ENCODE results near the gene ATP10B.
"Not testable (repeated sequence)": the region's sequence is repeated elsewhere in the genome, so short reads cannot be mapped to it uniquely, and the experiment has no call there.

ATP10B gene

DNA sequence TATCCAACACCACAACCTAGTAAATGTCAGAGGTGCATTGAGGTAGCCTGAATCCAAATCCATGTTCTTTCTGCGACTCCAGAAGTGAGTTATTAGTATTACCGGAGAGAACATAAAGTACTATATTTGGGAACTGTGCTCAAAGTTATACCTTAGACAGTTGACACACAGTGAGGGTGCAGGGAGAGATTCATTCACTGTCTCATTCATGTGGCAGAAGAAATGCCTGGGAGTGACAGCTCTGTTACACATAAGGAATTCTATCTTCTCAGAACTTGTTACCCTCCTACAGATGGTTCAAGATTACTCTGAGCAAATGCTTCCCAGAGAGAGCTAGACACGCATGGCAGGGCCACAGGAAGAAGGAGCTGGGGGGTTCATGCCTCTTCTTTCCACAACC is 103.0 kb downstream of the ATP10B start:
- no peak for DNase-seq

DNA sequence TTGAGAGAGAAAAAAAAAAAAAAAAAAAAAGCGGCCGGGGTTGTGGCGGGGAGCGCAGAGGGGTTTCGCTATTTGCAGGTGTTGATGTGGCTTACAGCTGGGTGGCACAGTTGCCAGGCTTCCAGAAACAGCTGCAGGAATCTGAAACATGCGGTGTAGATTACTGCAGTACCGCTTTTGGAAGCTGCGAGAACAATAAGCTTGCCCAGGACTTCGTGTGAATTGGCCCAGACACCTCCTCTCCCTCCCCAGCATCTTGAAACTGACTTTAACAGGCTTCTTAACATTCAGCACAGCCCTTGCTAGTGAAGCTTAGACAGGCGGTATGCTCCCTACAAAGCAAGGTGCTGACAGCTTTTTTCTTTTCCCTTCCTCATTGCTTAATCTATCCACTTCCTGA is 104.0 kb downstream of the ATP10B start:
- DNase-seq = no peak

DNA sequence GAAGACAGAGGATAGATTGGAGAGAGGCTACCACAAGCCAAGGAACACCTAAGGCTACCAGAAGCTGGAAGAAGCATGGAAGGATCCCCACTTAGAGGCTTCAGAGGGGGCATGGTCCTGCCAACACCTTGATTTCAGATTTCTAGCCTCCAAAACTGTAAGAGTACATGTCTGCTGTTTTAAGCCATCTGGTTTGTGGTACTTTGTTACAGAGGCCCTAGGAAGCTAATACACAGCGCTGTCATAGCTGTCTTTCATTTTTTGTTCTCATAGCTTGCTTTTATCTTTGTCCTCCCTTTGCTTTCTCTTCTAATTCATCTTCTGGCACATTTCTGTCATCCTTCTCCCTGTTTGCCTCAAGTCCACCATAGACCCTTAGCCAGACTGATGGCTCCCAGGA is 104.5 kb downstream of the ATP10B start:
- DNase-seq = no peak

DNA sequence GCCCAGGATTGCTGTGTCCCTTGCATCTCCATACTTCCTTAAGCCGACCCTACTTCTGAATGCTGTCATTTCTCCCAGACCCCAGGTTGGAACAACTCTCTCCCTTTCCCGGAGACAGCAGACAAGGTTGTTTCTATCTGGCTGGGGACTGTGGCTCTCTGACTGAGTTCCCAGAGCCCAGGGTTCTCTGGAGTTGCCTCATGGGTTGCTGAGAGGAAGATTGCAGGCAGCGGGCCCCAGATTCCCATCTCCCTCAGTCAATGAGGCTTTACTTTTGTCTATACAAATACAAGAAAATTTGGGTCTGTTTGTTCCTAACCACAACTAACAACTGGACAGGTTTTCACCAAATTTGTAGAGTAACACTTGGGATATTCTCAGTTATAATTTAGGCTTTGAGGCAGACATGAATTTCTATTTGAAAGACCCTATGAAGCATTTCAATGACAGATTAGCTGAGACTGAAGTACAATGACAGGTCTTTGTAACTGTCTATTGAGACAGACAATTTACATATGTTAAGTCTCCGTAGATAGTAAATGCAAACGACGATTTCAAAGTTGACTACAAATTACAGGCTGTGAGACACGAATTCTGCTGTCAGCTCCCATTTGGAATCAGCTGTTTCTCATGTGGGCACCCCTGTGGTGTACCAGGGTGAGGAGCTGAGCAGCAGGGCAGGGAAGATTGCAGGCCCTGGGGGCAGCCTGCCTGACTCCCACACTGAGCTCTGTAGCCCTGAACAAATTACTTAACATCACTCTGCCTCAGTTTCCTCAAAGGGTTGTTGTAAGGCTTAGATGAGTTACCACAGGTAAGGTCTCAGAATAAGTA is 107.5 kb downstream of the ATP10B start:
- no peak for DNase-seq

DNA sequence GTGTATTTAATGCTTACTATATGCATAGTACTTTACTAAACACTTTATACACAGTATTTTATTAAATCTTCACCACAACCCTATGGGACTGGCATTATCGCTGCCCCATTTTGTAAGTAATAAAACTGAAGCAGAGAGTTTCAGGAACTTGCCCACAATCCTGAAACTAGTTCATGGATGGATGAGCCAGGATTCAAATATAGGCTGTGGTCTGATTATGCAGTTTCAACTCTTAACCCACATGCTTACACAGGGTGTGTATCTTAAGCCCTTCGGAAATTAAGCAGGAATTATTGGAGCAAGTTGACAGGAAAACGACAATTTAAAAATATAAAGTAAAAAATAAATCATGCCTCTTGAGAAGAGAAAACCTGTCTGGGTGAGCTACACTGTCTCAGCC is 109.0 kb downstream of the ATP10B start:
- DNase-seq = no peak

DNA sequence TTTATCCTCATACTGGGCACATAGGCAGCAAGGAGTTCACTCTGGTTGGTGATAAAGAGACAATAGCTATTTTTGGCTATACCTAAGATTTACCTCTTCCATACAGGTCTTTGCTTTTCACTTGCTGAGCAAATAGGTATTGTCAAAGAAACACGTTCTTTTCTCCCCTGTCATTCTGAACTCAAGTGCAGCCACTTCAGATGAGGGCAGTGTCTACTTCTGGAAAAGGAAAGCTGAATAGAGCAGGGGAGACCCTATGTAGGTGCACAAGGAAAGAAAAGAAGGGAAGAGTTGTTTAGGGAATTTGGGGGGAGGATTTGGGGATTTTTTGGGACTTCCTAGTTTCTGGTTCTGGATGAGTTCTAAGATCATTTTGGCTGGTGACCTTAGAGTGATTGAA is 109.6 kb downstream of the ATP10B start:
- DNase-seq = no peak

DNA sequence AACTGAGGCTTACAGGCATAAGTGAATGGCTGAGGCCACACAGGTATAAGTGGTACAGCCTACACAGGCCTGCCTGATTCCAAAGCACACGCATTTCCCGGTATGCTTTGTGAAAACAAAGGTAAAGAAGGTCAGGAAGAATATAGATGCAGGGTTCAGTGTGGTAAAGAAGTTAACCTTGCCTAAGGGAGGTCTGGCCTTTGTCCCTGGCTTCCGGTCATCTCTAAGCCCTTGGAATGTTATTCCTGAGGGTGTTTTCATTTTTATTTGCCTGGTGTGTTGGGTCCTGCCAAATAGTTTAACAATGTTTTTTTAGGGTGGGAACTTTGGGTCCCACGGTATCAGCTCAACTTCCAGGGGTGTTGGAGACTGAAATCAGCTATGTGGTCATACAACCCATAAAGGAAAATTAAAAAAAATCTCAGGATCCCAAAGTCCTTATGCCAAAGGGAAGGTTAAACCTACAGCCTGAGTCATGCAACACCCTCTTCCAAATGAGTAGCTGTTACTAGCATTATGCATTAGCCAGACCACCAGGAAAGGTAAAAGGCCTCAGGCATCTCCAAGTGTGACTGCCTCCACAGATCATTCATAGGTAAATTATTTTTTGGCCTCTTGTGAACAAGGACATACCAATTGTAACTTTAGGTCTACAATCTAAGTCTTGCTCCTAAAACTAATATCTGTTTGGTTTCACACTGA is 124.6 kb downstream of the ATP10B start:
- no peak for DNase-seq

DNA sequence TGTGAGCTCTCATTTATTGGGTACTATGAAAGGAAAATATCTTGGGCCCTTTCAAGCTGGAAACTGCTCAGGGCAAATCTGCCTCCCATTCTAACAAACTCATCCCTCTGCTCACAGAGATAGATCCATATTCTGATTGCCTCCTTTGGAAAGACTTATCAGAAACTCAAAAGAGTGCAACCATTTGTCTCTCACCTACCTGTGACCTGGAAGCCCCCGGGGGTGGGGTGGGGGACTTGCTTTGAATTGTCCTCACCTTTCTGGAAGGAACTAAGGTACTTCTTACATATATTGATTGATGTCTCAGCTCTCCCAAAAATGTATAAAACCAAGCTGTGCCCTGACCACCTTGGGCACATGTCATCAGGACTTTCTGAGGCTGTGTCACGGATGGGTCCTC is 125.3 kb downstream of the ATP10B start:
- DNase-seq = no peak

DNA sequence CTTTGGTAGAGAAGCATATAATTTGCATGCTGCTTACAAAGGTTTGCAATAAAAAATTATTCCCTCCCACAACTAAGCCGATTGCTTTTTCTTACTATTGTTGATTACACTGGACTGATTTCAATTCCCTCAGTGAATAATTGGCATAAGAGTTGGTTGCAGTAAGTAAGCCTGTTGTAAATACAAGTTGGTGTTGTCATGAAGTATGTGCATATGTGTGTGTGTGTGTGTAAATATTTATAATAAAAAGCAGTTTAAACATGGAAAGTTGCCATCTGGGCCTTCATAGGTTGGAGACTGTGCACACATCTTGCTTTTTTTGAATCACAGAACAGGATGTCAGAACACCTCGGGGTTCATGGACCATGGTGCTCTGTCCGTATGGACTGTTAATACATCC is 131.2 kb downstream of the ATP10B start:
- DNase-seq = no peak

DNA sequence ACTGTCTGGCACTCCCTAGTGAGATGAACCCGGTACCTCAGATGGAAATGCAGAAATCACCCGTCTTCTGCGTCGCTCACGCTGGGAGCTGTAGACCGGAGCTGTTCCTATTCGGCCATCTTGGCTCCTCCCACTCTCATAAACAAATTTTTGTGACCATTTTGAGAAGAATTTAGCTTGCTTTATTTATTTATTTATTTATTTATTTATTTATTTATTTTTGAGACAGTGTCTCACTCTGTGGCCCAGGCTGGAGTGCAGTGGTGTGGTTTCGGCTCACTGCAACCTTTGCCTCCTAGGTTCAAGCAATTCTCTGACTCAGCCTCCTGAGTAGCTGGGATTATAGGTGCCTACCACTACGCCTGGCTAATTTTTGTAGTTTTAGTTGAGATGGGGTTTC is 136.5 kb downstream of the ATP10B start:
- DNase-seq = not testable (repeated sequence)

DNA sequence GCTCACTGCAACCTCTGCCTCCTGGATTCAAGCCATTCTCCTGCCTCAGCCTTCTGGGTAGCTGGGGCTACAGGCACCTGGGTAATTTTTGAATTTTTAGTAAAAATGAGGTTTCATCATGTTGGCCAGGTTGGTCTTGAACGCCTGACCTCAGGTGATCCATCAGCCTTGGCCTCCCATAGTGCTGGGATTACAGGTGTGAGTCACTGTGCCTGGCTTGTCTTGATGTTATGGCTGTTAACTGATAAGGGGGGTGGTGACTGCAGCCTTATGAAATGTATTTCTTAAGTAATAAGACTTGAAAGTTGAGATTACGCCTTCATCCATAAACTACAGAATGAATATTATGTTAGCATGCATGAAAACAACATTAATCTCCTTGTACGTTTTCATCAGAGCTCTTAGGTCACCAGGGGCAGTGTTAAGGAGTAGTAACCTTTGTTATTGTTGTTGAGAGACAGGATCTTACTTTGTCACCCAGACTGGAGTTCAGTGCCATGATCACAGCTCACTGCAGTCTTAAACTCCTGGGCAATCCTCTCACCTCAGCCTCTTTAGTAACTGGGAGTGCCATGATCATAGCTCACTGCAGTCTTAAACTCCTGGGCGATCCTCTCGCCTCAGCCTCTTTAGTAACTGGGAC is 148.3 kb downstream of the ATP10B start:
- no peak for DNase-seq

DNA sequence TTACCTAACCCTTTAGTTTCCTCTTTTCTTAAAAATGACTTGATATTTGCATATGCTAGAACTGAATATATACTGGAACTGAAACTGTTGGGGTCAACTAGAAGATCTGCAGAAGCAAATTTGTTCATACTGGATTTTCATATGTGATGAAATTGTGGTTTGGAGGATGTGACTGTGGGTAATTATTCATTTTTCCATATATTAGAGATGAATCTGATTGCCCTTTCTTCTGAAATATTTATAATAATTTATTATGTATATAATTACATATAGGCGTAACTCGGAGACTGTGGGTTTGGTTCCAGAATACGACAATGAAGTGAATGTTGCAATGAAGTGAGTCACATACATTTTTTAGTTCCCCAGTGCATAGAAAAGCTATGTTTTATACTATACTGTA is 149.1 kb downstream of the ATP10B start:
- DNase-seq = no peak

DNA sequence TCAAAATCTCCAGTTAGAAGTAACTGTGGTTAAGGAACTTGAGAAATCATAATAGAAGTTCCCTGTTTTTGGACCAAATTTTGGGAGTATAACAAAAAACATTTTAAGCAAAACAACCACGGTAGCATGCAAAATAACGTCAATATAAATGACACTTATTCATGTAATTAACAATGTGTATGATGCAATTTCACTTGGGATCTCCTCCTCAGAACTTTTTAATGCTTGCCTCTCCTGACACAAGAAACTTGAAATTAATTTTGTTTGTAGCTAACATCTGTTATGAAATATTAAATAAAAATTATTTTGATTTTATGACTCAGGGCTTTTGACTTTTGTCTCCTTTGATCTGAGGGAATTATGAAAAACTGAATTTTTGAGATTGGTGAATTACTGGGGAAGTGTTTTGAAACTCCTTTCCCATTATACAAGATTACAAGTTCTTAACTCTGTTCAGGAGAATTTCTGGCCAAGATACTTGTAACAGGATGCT is 149.7 kb downstream of the ATP10B start:
- DNase-seq = no peak

DNA sequence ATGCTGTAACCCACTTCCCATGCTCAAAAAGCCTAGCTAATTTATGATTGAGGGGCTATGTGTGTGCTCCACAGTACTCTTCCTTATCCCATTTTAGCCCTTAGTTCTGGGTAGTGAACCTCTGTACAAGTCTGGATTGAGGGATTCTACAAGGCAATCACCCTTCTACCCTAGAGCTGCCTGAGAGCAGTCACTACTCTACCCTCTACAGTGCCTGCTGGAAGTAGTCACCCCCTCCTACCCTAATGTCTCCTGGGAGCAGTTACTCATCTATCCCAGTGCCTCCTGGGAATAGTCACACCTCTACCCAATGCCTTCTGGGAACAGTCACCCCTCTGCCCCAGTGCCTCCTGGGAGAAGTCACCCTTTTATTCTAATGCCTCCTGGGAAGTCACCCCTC is 150.6 kb downstream of the ATP10B start:
- no peak for DNase-seq

DNA sequence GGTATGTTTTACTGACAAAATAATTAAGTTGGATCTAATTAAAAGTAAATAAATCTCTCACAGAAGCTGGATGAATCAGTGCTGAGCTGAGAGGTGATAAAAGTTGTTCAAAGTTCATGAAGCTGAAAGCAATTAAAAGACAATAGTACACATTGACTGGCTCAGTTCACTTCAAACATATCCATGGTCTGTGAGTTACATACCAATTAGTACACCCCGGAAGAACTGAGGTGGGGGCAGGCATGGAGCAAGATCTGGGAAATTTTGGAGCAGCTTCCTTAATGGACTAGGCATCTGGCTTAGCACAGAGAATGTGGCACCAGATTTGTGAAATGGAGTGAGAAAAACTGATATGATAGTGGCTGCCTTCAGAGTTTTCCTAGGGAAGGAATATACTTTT is 152.7 kb downstream of the ATP10B start:
- DNase-seq = no peak

DNA sequence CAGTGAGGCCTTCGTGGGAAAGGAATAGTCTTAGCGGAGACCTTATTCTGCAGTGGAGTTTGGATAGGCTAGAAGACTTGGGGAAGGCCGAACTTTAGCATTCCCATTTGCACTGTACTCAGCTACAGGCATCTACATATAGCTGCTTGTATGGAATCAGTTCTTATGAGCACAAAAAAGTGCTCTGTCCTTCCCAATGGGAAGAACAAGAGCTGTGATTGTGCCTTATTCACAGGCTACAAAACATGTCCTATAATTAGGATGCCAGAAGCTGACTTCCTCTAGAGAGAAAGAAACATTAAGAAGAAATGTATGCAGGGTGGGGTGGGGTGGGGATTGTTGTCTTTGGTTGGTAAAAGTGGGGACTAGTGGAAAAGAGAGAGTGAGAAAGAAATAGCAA is 154.7 kb downstream of the ATP10B start:
- no peak for DNase-seq

DNA sequence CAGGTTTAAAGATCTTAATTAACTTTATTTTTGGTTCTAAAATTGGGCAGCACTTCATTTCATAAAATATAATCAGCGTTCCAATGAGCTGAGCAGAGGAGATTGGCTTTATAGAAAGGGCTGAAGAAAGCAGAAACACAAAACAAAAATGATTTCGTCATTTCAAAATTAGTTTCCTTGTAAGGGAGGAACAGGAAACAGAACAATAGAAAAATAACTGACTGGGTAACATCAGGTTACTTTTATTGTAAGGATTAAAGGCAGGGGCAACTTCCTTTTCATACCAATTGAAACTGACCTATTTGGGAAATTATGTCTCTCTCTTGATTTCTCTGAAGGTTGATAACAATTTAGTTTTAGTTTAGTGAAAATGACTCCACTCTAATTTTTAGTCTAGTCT is 157.1 kb downstream of the ATP10B start:
- no peak for DNase-seq

DNA sequence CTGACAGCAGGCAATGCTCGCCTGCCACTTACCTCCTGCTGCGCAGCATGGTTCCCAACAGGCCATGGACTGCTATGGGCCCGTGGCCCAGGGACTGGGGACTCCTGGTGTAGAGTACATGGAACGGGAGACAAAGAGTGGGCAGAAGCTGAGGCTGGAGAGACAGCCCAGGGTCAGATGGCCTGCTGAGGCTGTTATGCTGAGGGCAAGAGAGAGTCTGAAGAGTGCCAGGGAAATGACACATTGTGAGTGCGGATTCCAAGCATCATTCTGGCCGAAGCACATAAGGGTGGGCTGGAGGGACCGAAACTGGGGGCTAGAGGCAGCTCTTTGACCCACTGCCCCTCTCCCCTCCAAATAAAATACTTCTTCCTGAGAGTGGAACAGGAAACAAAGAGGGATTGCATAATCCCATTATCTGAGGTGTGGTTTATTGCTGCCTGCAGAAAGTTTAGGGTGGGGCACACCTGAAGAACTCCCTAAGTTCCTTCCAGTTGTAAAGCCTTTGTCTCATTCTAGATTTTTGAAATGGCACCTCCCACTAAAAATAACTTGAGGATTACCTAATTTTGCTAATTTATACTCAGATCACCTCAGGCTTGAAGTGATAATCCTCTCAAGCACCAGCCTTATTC is 158.1 kb downstream of the ATP10B start:
- no peak for DNase-seq

DNA sequence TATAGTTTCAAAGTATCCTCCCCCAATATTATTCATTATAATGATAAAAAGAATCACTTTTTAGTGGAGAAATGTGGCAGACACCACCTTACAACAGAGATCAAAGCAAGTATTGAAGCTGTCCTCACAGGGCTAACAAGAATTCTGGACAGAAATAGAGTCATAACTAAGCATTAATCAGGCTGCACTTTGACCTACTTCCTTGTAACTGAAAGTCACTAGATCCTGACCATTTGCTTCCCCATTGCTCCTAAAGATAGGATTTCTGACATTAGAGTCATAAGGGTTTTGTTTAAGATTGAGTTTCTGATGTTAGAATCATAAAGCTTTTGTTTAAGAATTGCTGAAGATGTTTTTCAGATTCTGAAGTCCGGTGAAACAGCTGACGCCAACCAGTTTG is 159.7 kb downstream of the ATP10B start:
- DNase-seq = no peak

DNA sequence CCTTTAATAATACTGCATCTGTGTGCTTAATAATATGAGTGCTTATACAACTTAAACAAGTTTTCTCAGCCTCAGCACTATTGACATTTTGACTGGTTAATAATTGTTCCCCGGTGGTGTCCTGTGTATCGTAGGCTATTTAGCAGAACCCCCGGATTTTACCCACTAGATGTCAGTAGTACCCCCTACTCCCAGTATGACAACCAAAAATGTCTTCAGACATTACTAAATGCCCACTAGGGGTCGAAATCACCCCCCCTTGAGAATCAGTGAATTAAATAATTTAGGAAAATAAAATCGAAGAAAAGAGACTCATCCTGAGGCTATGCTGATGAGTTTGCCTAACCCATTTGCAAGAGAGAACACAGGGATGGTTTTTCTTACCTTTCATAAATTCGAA is 166.3 kb downstream of the ATP10B start:
- no peak for DNase-seq

DNA sequence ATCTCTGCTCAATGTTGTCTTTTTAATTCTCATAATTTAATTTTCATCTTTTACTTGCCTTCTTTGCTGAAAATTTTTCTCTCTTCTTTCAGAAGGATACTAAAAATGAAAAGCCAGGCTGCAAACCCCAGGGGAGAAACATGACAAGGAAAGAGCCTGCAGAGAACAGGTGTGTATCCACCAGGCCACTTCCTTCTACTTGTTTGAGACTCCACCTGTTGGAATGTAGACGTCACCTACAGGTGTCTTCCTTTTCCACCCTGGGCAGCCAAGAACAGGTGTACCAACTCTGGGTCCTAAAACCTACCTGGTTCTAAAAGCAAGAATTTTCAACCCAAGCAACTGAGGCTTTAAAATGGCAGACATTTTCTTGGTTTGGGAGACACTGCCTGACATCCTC is 166.8 kb downstream of the ATP10B start:
- DNase-seq = no peak

DNA sequence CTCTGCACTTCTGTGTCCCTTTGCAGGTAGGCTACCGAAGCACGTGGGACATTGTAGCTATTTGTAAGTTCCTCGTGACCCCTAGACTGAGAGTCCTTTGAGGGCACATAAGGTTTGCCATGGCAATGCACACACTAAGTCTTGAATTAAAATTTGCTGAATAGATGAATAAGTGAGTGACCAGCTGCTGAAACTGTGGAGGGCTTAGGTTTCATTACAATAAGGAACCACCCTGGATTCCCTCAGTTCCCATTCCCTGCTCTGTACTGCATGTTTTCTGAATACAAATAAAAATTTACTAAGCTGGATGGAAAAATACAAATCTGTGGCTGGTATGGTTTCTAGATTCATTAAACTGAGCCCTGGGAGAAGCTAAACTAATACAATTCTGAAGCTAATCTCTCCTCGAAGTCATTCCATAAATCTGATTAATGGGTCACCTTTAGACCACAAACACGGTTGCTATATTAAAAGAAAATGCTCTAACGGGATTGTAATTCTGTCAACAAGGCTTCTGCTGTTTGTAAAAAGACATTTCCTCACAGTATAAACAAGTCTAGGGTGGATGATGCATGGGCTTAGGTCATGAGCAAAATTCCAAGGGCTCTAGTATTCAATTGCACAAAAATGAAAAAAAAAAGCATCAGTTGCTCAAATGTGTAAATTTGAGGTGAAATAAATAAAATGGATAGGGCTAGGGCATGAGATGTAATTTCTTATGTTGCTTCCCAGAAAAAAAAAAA is 172.3 kb downstream of the ATP10B start:
- DNase-seq = no peak

DNA sequence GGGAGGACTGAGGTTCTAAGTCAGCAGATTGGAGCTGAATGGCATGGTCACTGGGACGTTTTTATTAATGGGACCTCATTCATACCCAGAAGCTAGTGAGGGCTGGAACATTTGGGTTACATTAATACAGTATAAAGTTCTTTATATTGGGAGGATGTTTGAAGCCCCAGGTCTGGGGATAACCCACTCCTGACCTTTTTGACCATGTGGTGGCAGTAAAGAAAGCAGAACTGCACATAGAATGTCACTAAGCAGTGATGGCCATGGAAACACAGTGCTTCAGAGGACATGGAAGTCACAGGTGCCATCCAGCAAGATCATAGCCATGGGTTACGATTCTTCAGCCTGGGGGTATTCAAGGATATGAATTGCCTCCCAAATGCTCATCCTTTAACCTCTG is 176.0 kb downstream of the ATP10B start:
- DNase-seq = no peak

Measured in stimulated activated naive CD4-positive, alpha-beta T cell treated with Interleukin-2 at 50 U/mL for 16 hours (primary cell).